Uterus (tissue), 2 donors: ENCODE measurements around the gene FAM241A.

ENCODE experiments used
- POLR2A ChIP-seq, 2 donors: fragments of 450-650 bp; IDR thresholded peaks; one replicate each; pipeline ENCODE4 v1.6.1; 2016; ENCODE audit warnings: antibody characterized with exemption in 2 of 2, mild to moderate bottlenecking in 1 of 2, moderate library complexity in 1 of 2
- TF ChIP-seq, protein P1 (sequence below), 4 experiments: fragments of 200-600 bp in 2 of 4; fragments of 450-650 bp in 2 of 4; sonication (generic) in 2 of 4; IDR thresholded peaks; one replicate each; pipeline ENCODE4 v1.5.1; 2016 to 2019; ENCODE audit warnings: antibody characterized with exemption in 4 of 4, mild to moderate bottlenecking in 2 of 4, moderate library complexity in 1 of 4

DNA sequence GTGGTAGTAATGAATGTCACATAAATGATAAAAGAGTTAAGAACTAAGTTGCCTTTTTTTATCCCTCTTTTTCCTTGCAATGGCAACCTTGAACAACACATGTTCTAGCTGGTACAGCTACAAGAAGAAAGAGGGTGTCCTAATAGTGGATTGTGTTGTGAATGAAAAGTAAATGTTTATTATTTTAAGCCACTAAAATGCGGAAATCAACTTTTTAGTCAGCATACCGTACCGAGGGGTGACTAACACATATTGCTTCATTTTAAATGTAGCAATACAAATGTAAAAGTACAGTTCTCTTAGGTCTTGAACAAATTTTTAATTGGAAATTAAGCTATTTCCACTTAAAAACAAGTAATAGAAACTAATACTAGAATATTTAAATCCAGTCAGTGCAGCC lies 68.6 kb downstream of the FAM241A start:
- no peak for TF ChIP-seq POLR2A (IDR thresholded peaks at IDR 0.05)
- TF ChIP-seq, protein P1, sequence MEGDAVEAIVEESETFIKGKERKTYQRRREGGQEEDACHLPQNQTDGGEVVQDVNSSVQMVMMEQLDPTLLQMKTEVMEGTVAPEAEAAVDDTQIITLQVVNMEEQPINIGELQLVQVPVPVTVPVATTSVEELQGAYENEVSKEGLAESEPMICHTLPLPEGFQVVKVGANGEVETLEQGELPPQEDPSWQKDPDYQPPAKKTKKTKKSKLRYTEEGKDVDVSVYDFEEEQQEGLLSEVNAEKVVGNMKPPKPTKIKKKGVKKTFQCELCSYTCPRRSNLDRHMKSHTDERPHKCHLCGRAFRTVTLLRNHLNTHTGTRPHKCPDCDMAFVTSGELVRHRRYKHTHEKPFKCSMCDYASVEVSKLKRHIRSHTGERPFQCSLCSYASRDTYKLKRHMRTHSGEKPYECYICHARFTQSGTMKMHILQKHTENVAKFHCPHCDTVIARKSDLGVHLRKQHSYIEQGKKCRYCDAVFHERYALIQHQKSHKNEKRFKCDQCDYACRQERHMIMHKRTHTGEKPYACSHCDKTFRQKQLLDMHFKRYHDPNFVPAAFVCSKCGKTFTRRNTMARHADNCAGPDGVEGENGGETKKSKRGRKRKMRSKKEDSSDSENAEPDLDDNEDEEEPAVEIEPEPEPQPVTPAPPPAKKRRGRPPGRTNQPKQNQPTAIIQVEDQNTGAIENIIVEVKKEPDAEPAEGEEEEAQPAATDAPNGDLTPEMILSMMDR (IDR thresholded peaks at IDR 0.05): no peak
